H1 (cell line): ENCODE measurements around the gene PLK3. TPM values are rescaled to one million over a fixed set of nuclear protein-coding genes. Genes with fewer than 3 reads are reported as not detected.

Experiments
- CTCF ChIA-PET: fragments of 300-600 bp; sonication (Branson Sonifier 250); formaldehyde crosslinking; loops from one replicate; lab custom pipeline; 2021; ENCODE audit not compliant: partially characterized antibody; lab: Charles Lee
- POLR2A ChIA-PET: fragments of 300-600 bp; sonication (Branson Sonifier 250); formaldehyde crosslinking; loops from one replicate; lab custom pipeline; 2021; ENCODE audit warnings: inconsistent platforms; ENCODE audit not compliant: partially characterized antibody; lab: Charles Lee
- DNase-seq, 2 experiments: peaks; one replicate each; pipeline versions ENCODE4 v3.0.0 to v3.0.0-alpha.2; 2010 to 2022; ENCODE audit warnings: low spot score in 2 of 2, low read depth in 1 of 2, mixed read lengths in 1 of 2
- FAIRE-seq: peaks from 2 replicates; lab custom pipeline; 2011; peaks lifted over from hg19 to GRCh38; lab: Jason Lieb, UNC
- H2AFZ ChIP-seq: 2 replicates; pipeline ENCODE4 v1.8.1; 2012; ENCODE audit warnings: low read length, inconsistent platforms
- H2AK5ac ChIP-seq: 2 replicates; pipeline ENCODE4 v1.6.1; 2013; ENCODE audit warnings: low read depth, low read length
- H2BK120ac ChIP-seq: replicated peaks from 2 replicates; pipeline ENCODE3; 2013; ENCODE audit warnings: low read depth, low read length, inconsistent platforms
- H2BK12ac ChIP-seq: 2 replicates; pipeline ENCODE4 v1.6.1; 2013; ENCODE audit warnings: low read depth, low read length
- H2BK15ac ChIP-seq: 2 replicates; pipeline ENCODE4 v1.6.1; 2013; ENCODE audit warnings: low read length
- H2BK20ac ChIP-seq: 2 replicates; pipeline ENCODE4 v1.6.1; 2013; ENCODE audit warnings: low read length
- H2BK5ac ChIP-seq: 2 replicates; pipeline ENCODE4 v1.6.1; 2013; ENCODE audit warnings: low read depth, low read length
- H3K14ac ChIP-seq: 2 replicates; pipeline ENCODE4 v1.6.1; 2013; ENCODE audit warnings: inconsistent platforms; ENCODE audit not compliant: insufficient read length
- H3K18ac ChIP-seq: 2 replicates; pipeline ENCODE4 v1.6.1; 2013; ENCODE audit warnings: low read length; ENCODE audit errors: extremely low read depth
- H3K23ac ChIP-seq: 2 replicates; pipeline ENCODE4 v1.6.1; 2013; ENCODE audit warnings: inconsistent platforms; ENCODE audit not compliant: insufficient read length
- H3K23me2 ChIP-seq: 2 replicates; pipeline ENCODE4 v1.6.1; 2013; ENCODE audit warnings: low read depth, low read length
- H3K27ac ChIP-seq: 2 replicates; pipeline ENCODE4 v1.6.1; 2011; ENCODE audit warnings: low read depth, low read length, inconsistent platforms
- H3K27me3 ChIP-seq, 4 experiments: replicated peaks in 1 of 4; 1 replicate in 1 of 4; 2 replicates in 3 of 4; pipeline versions ENCODE4 v1.6.1 to v1.8.1; 2011 to 2013; ENCODE audit warnings: low read length in 3 of 4, mild to moderate bottlenecking in 3 of 4, inconsistent platforms in 2 of 4, mixed read lengths in 2 of 4, moderate library complexity in 1 of 4; ENCODE audit not compliant: control insufficient read depth in 3 of 4, insufficient read depth in 3 of 4; ENCODE audit errors: extremely low read depth in 1 of 4
- H3K36me3 ChIP-seq, 4 experiments: 2 replicates each; pipeline versions ENCODE4 v1.6.1 to v1.8.1; 2011 to 2013; ENCODE audit warnings: mild to moderate bottlenecking in 4 of 4, low read length in 3 of 4, moderate library complexity in 2 of 4, control low read depth in 1 of 4, inconsistent platforms in 1 of 4; ENCODE audit not compliant: insufficient read depth in 4 of 4, control insufficient read depth in 2 of 4
- H3K4ac ChIP-seq: replicated peaks from 2 replicates; pipeline ENCODE3; 2013; ENCODE audit warnings: low read length, low read depth, mixed read lengths, inconsistent platforms; ENCODE audit not compliant: insufficient read length
- H3K4me1 ChIP-seq, 4 experiments: replicated peaks in 1 of 4; 1 replicate in 1 of 4; 2 replicates in 3 of 4; pipeline versions ENCODE4 v1.6.1 to v1.8.1; 2011 to 2013; ENCODE audit warnings: low read length in 3 of 4, inconsistent platforms in 2 of 4, mixed read lengths in 1 of 4; ENCODE audit not compliant: insufficient read depth in 4 of 4, control insufficient read depth in 3 of 4
- H3K4me2 ChIP-seq, 2 experiments: 2 replicates each; pipeline versions ENCODE4 v1.6.1 to v1.8.1; 2011 to 2013; ENCODE audit warnings: low read depth in 2 of 2, low read length in 2 of 2, control low read depth in 1 of 2, inconsistent platforms in 1 of 2, mild to moderate bottlenecking in 1 of 2; ENCODE audit not compliant: insufficient read depth in 1 of 2
- H3K4me3 ChIP-seq, 4 experiments: fragments of 200-600, 300-600 bp in 1 of 4; sonication (generic), shearing (Covaris generic), sonication (Bioruptor Twin) in 1 of 4; 2 replicates each; pipeline versions ENCODE4 v1.5.1 to v1.8.1; 2011 to 2016; ENCODE audit warnings: low read length in 4 of 4, low read depth in 3 of 4, control low read depth in 2 of 4, inconsistent platforms in 2 of 4, mild to moderate bottlenecking in 2 of 4, mixed read lengths in 1 of 4, moderate library complexity in 1 of 4; ENCODE audit not compliant: insufficient read depth in 2 of 4; ENCODE audit errors: extremely low read depth in 1 of 4
- H3K56ac ChIP-seq: replicated peaks from 2 replicates; pipeline ENCODE3; 2013; ENCODE audit warnings: low read depth, mild to moderate bottlenecking, mixed read lengths, low read length, inconsistent platforms; ENCODE audit not compliant: insufficient read length
- H3K79me1 ChIP-seq: 2 replicates; pipeline ENCODE4 v1.6.1; 2013; ENCODE audit warnings: low read depth, low read length, control low read depth
- H3K79me2 ChIP-seq, 2 experiments: 2 replicates each; pipeline versions ENCODE4 v1.6.1 to v1.8.1; 2012 to 2013; ENCODE audit warnings: low read length in 2 of 2, mild to moderate bottlenecking in 2 of 2, inconsistent platforms in 1 of 2; ENCODE audit not compliant: insufficient read depth in 2 of 2, control insufficient read depth in 1 of 2
- H3K9ac ChIP-seq, 4 experiments: replicated peaks in 1 of 4; 1 replicate in 1 of 4; 2 replicates in 3 of 4; pipeline versions ENCODE4 v1.6.1 to v1.8.1; 2011 to 2013; ENCODE audit warnings: low read depth in 3 of 4, low read length in 3 of 4, control low read depth in 2 of 4, mild to moderate bottlenecking in 2 of 4, moderate library complexity in 2 of 4, inconsistent platforms in 1 of 4; ENCODE audit errors: extremely low read depth in 1 of 4
- H3K9me3 ChIP-seq, 2 experiments: 2 replicates each; pipeline versions ENCODE4 v1.6.1 to v1.8.1; 2012 to 2013; ENCODE audit warnings: mild to moderate bottlenecking in 2 of 2, moderate library complexity in 2 of 2, control low read depth in 1 of 2, inconsistent platforms in 1 of 2, low read depth in 1 of 2, low read length in 1 of 2, mixed read lengths in 1 of 2; ENCODE audit not compliant: insufficient read depth in 2 of 2
- H4K20me1 ChIP-seq, 2 experiments: replicated peaks in 1 of 2; 2 replicates each; pipeline versions ENCODE3 to v1.8.1; 2011 to 2013; ENCODE audit warnings: inconsistent platforms in 2 of 2, low read length in 2 of 2, mild to moderate bottlenecking in 1 of 2; ENCODE audit not compliant: insufficient read depth in 2 of 2, control insufficient read depth in 1 of 2
- H4K5ac ChIP-seq: 2 replicates; pipeline ENCODE4 v1.6.1; 2013; ENCODE audit warnings: low read length, low read depth, mixed read lengths, inconsistent platforms; ENCODE audit not compliant: insufficient read length
- H4K8ac ChIP-seq: 2 replicates; pipeline ENCODE4 v1.8.0; 2013; ENCODE audit warnings: mild to moderate bottlenecking, moderate library complexity, low read length, inconsistent platforms; ENCODE audit not compliant: insufficient read depth; ENCODE audit errors: extremely low read depth
- H4K91ac ChIP-seq: replicated peaks from 2 replicates; pipeline ENCODE3; 2013; ENCODE audit warnings: low read length, mixed read lengths, inconsistent platforms; ENCODE audit not compliant: insufficient read length
- TBP ChIP-seq: IDR thresholded peaks from 2 replicates; pipeline ENCODE4 v1.6.1; 2011; ENCODE audit warnings: low read depth, low read length, improper control_type of control experiment
- WGBS, 2 experiments: shearing (Covaris generic) in 1 of 2; methylation state at CpG; one replicate each; pipeline versions ENCODE4 v1.1.6 to v1.1.7; 2013 to 2015; ENCODE audit warnings: low lambda C conversion rate in 2 of 2, mixed read lengths in 2 of 2, inconsistent platforms in 1 of 2, low coverage in 1 of 2, missing lambda C conversion rate in 1 of 2; ENCODE audit not compliant: insufficient replicate concordance in 2 of 2, insufficient coverage in 1 of 2, insufficient read length in 1 of 2; ENCODE audit errors: extremely low coverage in 1 of 2, missing lambda C conversion rate in 1 of 2; 5-methylcytosine and 5-hydroxymethylcytosine counted together
- polyA plus RNA-seq, 7 experiments: library from polyadenylated mRNA; depleted of rRNA in 3 of 7; stranded (reverse) in 5 of 7; unstranded in 2 of 7; fragments of >200 nt in 5 of 7; fragments of 200-250 nt in 2 of 7; gene quantifications; 1 replicate in 5 of 7; 2 replicates in 1 of 7; 4 replicates in 1 of 7; pipeline versions ENCODE4 v1.2.1 to v1.2.3, GENCODE V29; 2011 to 2013; ENCODE audit warnings: missing spikeins in 2 of 7, mixed read lengths in 2 of 7
- total RNA-seq: library from RNA; stranded (reverse); fragmentation: NEBNext Ultra II Directional; extraction: Animal tissue kit (Norgen Biotek cat#: 25700); gene quantifications from 2 replicates; pipeline ENCODE4 v1.2.1, GENCODE V29; 2021

PLK3 gene
- total and polyA plus RNA-seq, 2 of the 8 experiments (the other 6 are each of a cell fraction or from before 2014, with no cell fraction given), result 7.9 to 12.3 TPM

GRCh38 chr1:44785029-44785380, 15.2 kb upstream of the PLK3 start:
- no peak overlapping the region for H2AFZ ChIP-seq
- CTCF ChIA-PET, result interaction anchor here (0.7 to 10.4 kb wide), 21 partner anchors 9 to 225 kb away, joined by 3 to 67 read pairs (median 4); partner anchors contain the start of genes BTBD19, PLK3, RNU5D-1 and RPS8
- no peak for TF ChIP-seq TBP

More at GRCh38 chr1:44785029-44785380, 15.2 kb upstream of the PLK3 start:
- 0 out of 2 replicates have a peak, but pooled peaks cover 2% of the 10 kb centered on the region for H3K79me1 ChIP-seq
- FAIRE-seq, result no peak
- H3K14ac ChIP-seq, result no peak overlapping the region
- H3K4me3 ChIP-seq, result peak overlapping the region in 1 of 4 experiments; percentile 56; a peak in 4 of 8 replicates
- H3K4me1 ChIP-seq, result peaks cover 3 to 18% (median 14%) of the 10 kb centered on the region in 4 experiments
- no peak overlapping the region for H3K56ac ChIP-seq
- peak overlapping the region; percentile 64 to 86; a peak in 3 of 4 replicates for H3K4me2 ChIP-seq
- H2BK15ac ChIP-seq, result peak overlapping the region; percentile 84; the same call in 1 of the 2 replicates
- no peak overlapping the region; the same call in 1 of the 2 replicates for H2BK12ac ChIP-seq
- no peak overlapping the region for H2AK5ac ChIP-seq
- H2BK20ac ChIP-seq, result no peak overlapping the region; the same call in 1 of the 2 replicates
- H3K23ac ChIP-seq, result no peak overlapping the region
- no peak overlapping the region for H2BK5ac ChIP-seq
- H3K27me3 ChIP-seq, result peaks cover 0 to 7% (median 2%) of the 10 kb centered on the region in 4 experiments; a peak in 3 of 7 replicates
- 83% methylated on average over 6 of the region's 6 CpGs; no CpG with 5 or more reads in 1 of the 2 experiments for WGBS, 2 experiments
- peaks cover 6% of the 10 kb centered on the region; the same call in 1 of the 2 replicates for H3K23me2 ChIP-seq
- peak overlapping the region; percentile 88 for H4K8ac ChIP-seq
- no peak overlapping the region for H4K91ac ChIP-seq
- 0 out of 2 replicates have a peak overlapping the region, but pooled peaks have one; percentile 5 for H3K18ac ChIP-seq
- no peak for DNase-seq
- H4K5ac ChIP-seq, result no peak overlapping the region
- H3K36me3 ChIP-seq, result peaks cover 0 to 13% (median under 1%) of the 10 kb centered on the region in 4 experiments; a peak in 3 of 8 replicates
- no peak overlapping the region for H3K27ac ChIP-seq
- peaks cover 0 to 1% of the 10 kb centered on the region in 2 experiments for H4K20me1 ChIP-seq
- H3K9me3 ChIP-seq, result no peaks in the 10 kb centered on the region
- no peaks in the 10 kb centered on the region for H3K79me2 ChIP-seq
- POLR2A ChIA-PET, result interaction anchor here (0.7 to 23.6 kb wide), 12 partner anchors 7 to 715 kb away, joined by 3 to 428 read pairs (median 8); partner anchors contain the start of genes BTBD19, CCDC163, DYNLT4 and MMACHC
- no peak overlapping the region for H3K4ac ChIP-seq
- H3K9ac ChIP-seq, result no peak overlapping the region
- H2BK120ac ChIP-seq, result no peak overlapping the region
